Skeletal muscle cell (primary cell): ENCODE results near the gene TTC33.
"Not testable (repeated sequence)": the region's sequence is repeated elsewhere in the genome, so short reads cannot be mapped to it uniquely, and the experiment has no call there.

Source experiments
- DNase-seq: peaks from one replicate; pipeline ENCODE4 v3.0.0-alpha.2; 2010; ENCODE audit warnings: low read depth
- H3K4me3 ChIP-seq: 2 replicates; pipeline ENCODE4 v1.5.1; 2011; ENCODE audit warnings: low read depth, mild to moderate bottlenecking, control low read depth, low read length, moderate library complexity

TTC33 gene

DNA sequence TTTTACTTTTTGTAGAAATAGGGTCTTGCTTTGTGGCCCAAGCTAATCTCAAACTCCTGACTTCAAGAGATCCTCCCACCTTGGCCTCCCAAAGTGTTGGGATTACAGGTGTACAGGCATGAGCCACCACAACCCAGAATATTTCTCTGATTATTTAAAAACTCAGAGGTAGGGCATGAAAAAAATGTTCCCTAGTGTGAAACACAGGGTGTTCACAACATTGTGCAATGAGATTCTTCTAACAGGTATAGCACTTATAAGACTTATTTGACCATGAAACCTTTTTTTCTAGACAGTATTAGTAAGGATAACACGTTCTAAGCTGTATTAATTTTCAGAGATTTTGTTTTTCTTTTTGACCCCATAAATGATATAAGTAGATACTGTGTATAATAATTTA lies 89.1 kb downstream of the TTC33 start:
- no peak for DNase-seq
- no peak overlapping the region for H3K4me3 ChIP-seq

DNA sequence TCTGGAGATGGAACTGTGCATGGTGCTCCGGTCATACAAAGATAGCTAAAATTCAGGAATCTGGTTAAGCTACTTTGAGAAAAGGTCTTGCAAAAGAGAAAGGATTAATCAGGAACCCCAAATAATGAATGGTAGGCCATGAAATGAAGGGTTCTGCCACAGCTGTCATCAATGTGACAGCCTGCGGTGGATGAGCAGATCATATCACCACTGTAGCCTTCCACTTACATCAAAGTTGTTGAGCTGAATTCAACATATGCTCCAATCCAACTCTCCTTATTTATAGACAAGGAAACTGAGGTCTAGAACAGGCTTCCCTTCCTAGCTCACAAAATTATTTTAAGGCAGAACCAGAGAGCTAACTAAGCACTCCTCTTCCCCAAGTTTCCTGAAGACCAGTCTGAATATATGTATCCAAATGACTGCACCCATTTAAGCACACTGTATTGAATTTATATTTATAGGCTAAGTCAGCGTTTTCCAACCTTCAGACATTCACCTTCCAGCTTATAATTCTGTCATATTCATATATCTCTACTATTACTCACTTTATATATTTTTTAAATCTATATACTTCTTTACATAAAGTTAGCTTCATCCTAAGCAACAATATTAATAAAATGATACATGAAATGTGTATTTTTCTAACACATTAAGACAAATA lies 90.0 kb downstream of the TTC33 start:
- DNase-seq: no peak

DNA sequence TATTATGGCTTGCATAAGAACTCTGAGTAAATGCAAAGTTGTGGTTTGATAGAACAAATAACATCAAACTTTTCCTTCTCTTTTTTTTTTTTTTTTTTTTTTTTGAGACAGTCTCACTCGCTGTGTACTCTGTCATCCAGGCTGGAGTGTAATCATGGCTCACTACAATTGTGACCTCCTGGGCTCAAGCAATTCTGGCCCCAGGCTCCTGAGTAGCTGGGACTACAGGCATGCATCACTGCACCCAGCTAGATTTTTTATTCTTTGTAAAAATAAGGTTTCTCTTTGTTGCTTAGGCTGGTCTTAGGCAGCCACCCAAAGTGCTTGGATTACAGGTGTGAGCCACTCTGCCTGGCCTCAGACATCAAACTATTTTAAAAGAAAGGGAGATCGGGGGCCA lies 95.0 kb downstream of the TTC33 start:
- no peak overlapping the region for H3K4me3 ChIP-seq
- DNase-seq: no peak

More for the DNA sequence above, 90.0 kb downstream of the TTC33 start:
- no peak overlapping the region for H3K4me3 ChIP-seq

DNA sequence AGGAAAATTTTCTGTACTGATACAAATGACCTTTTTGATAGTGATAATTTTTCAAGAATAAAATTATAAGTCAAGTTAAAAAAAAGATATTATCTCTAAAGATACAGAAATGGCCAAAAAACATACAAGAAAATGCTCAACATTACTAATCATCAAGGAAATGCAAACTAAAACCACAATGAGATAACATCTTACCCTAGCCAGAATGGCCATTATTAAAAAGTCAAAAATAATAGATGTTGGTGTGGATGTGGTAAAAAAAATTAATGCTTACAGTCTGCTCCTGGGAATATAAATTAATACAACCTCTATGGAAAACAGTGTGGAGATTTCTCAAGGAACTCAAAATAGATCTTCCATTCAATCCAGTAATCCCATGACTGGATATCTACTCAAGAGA lies 99.0 kb downstream of the TTC33 start:
- no peak overlapping the region for H3K4me3 ChIP-seq
- no peak for DNase-seq

DNA sequence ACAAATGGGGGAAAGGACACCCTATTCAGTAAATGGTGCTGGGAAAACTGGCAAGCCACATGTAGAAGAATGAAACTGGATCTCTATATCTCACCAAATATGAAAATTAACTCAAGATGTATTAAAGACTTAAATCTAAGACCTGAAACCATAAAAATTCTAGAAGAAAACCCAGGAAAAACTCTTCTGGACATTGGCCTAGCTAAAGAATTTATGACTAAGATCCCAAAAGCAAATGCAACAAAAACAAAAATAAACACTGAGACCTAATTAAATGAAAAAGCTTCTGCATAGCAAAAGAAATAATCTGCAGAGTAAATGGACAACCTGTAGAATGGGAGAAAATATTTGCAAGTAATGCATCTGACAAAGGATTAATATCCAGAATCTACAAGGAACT lies 99.7 kb downstream of the TTC33 start:
- not testable (repeated sequence) for DNase-seq, H3K4me3 ChIP-seq

DNA sequence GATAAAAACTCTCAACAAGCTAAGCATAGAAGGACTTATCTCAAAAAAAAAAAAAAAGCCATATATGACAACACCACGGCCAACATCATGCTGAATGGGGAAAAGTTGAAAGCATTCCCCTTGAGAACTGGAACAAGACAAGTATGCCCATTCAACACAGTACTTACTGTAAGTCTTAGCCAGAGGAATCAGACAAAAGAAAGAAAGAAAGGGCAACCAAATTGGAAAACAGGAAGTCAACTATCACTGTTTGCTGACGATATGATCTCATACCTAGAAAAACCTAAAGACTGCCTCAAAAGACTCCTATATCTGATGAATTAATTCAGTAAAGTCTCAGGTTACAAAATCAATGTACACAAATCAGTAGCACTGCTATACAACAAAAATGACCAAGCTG lies 100.6 kb downstream of the TTC33 start:
- H3K4me3 ChIP-seq: no peak overlapping the region
- DNase-seq: no peak

DNA sequence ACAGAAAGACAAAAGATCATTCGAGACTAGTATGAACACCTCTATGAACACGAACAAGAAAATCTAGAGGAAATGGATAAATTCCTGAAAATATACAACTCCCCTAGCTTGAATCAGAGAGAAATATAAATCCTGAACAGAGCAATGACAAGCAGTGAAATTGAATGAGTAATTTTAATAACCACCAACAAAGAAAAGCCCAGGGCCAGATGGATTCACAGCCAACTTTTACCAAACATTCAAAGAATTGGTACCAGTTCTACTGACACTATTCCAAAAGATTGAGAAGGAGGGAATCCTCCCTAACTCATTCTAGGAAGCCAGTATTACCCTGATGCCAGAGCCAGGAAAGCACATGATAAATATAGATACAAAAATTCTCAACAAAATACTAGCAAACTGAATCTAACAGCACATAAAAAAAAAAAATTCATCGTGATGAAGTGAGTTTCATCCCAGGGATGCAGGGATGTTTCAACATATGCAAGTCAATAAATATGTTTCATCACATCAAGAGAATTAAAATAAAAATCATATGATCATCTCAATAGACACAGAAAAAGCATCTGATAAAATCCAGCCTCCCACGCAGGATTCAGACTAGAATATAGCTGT lies 101.3 kb downstream of the TTC33 start:
- H3K4me3 ChIP-seq: no peak overlapping the region

DNA sequence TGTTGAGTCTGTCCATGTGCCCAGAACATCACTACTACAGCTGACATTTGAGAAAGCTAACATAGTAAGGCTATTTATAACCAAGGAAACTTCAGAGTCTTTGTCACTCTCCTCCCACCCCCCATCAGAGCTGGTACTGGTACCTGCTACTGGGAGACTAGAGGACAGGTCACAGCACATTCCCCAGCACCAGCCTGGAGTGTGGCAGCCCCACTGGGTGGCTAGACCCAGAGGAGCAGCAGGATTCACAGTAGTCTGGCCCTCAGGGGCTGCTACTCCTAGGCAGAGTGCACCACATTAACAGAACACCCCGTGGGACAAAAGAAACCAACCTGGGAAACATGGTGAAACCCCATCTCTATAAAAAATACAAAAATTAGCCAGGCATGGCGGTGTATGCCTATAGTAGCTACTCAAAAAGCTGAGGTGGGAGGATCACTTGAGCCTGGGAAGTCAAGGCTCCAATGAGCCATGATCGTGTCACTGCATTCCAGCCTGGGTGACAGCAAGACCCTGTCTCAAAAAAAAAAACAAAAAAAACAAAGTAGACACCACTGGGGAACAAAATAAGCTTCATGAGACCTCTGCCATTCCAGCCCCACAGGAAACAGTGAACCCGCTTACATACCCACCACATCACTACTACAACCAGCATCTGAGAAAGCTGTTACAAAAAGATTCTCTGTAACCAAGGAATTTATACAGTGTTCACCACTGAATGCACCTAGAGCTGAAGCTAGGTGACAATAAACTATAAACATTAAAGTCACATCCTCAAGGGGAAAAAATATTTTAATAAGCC lies 102.3 kb downstream of the TTC33 start:
- no peak overlapping the region for H3K4me3 ChIP-seq
- DNase-seq: no peak

More for the DNA sequence above, 101.3 kb downstream of the TTC33 start:
- DNase-seq: no peak

DNA sequence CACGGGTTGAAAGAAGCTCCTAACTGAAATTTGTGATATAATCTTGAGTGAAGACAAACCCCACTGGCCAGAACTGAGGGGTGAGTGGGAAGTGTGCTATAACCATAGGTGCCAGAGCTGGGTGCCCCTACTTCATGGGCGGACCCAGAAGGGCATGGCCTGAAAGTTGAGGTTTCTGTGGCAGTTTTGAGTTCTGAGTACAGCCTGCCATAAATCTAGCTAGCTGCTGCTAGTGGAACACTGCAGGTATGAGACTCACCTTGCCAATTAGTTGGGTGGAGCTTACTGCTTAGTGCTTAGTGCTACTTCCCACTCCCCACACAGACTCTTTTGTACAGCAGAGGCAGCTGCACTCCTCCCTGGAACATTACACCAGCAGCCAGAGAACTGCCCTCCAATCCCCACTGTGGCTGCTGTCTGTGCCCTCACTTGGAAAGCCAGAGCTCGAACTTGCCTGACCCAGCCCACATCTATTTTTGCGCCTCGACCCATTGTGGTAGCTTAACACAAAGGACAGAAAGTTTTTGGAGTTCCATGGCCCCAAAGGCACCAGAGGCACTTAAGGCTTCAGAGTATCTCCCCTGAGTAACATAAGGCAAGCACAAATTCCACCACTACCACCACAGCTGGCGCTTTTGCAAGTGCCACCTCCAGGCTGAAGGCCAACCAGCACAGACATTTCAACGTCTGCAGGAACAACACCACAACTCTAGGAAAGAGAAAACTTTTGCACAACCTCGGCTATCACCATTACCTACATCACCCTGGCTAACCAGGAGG lies 103.1 kb downstream of the TTC33 start:
- H3K4me3 ChIP-seq: no peak overlapping the region
- DNase-seq: no peak

DNA sequence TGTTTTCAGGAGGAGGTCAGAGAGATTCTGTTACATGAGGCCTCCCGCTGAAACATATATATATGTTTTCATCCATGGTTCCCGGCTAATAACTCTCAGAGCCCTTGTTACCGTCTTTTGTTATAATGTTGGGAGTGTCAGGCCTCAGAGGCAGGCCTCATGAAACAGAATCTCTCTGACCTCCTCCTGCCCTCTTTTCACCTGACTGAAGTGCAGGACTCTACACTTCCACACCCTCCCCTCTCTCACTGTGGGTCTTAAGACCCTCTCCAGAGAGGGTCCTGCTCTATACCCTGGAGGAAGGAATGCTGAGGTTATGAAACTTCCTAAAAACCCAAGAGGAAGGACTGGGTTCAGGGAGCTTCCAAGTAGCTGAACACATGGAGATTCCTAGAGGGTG lies 104.6 kb downstream of the TTC33 start:
- H3K4me3 ChIP-seq: no peak overlapping the region
- no peak for DNase-seq

DNA sequence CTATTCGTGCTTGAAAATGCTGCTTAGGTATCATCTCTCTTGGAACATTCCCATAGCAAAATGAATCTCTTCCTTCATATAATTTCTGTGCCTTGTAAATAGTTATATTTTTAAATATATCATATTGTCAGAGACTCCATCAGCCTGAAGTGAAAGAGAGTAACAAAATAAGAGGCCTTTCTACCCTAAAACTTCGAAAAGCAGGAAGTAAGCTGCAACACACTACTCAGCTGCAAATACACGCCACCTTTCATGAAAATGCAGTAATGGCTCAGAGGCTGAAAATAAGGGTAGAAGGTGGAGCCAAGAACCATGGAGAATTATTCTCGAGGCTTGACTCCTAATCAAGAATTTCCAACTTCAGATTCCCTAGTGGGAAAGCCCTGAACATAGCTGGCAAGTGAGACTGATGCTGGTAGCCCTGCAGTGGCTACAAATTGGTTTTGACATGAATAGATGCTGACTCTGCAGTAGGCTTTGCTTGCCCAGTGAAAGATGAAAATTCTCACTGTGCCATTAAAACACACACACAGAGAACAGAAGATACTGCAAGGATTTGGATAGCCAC lies 106.2 kb downstream of the TTC33 start:
- DNase-seq: no peak
- no peak overlapping the region for H3K4me3 ChIP-seq

DNA sequence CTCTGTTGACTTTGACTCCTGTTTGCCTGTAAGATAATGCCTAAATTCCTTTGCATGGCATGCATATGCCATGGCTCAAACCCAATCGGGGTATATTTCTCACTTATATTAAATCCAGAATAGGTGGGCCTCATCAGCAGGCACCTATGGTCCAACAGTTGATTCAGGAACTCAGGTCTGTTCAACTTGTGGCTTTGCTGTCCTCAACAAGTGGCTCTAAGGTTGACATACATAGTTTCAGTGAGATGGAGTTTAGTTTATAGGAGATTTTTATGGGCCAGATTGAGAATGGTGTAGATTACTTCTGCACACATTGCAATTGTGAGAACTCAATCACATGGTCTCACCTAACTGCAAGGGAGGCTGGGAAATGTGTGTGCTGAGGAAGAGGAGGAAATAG lies 107.6 kb downstream of the TTC33 start:
- DNase-seq: no peak

DNA sequence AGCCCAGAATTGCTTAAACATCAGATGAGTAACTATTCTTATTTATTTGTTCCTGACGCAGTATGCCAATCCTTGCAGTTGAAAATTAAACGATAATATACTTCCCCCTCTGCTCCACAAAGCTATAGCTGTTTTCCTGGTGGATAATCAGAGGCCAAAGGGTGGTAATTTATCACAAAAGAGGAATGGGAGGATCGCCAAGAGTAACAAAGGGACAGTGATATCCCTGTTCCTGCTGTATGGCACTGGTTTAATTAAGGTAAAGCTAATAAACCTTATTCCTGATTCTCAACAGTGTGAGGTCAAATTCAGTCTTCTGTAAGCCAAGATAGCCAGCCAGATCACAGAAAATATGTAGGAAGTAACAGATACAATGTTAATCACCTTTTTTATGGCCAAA lies 109.5 kb downstream of the TTC33 start:
- DNase-seq: no peak
- H3K4me3 ChIP-seq: no peak overlapping the region

More for the DNA sequence above, 107.6 kb downstream of the TTC33 start:
- H3K4me3 ChIP-seq: no peak overlapping the region

DNA sequence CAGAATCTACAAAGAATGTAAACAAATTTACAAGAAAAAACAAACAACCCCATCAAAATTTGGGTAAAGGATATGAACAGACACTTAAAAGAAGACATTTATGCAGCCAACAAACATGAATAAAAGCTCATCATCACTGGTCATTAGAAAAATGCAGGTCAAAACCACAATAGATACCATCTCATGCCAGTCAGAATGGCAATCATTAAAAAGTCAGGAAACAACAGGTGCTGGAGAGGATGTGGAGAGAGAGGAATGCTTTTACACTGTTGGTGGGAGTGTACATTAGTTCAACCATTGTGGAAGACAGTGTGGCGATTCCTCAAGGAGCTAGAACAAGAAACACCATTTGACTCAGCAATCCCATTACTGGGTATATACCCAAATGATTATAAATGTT lies 116.2 kb downstream of the TTC33 start:
- not testable (repeated sequence) for DNase-seq, H3K4me3 ChIP-seq

DNA sequence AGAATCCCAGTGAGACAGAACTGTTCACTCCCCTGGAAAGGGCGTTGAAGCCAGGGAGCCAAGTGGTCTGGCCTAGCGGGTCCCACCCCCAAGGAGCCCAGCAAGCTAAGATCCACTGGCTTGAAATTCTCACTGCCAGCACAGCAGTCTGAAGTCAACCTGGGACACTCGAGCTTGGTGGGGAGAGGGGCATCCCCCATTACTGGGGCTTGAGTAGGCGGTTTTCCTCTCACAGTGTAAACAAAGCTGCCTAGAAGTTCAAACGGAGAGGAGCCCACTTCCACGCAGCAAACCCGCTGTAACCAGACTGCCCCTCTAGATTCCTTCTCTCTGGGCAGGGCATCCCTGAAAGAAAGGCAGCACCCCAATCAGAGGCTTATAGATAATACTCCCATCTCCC lies 121.2 kb downstream of the TTC33 start:
- DNase-seq: no peak
- no peak overlapping the region for H3K4me3 ChIP-seq

DNA sequence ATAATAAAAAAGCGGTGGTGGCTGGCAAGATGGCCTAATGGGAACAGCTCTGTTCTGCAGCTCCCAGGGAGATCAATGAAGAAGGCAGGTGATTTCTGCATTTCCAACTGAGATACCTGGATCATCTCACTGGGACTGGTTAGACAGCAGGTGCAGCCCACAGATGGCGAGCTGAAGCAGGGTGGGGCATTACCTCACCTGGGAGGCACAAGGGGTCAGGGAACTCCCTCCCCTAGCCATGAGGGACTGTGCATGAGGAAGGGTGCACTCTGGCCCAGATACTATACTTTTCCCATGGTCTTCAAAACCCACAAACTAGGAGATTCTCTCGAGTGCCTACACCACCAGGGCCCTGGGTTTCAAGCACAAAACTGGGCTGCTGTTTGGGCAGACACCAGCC lies 121.6 kb downstream of the TTC33 start:
- no peak for DNase-seq
- H3K4me3 ChIP-seq: no peak overlapping the region

DNA sequence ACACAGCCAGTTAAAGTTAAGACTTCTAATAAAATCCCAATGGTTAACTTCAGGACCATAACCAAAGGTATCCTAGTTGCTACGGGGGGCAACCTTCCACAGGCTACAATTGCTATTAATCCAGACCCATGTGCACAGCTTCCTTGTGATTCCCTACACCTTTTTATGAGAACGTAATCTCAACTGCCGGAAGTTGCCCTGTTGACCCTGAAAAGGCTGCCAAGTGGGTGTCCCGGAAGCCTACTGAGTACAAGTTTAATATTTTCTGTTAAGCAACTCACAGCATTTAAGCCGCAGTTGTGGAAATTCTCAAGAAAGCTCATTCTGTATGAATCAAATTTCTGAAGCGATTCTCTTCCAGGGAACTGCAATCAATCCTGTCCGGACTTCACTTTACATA lies 124.5 kb downstream of the TTC33 start:
- no peak for DNase-seq

DNA sequence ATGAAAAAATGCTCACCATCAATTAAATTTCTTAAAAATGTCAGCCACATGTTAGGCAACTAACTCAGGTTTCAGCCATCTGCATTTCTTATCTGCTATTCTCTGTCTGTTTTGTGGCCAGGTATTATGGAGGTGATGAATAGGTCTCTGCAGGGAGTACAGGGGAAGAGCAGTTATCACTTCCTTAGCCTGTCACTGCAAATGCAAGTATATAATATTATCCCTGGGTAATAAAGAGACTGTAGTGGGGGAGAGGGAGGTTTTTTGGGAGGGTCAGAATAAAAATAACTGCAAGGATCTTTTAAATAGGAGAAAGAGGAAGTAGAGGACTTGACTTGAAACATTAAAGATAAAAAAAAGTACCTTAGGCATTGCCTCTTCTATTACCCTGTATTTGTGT lies 125.6 kb downstream of the TTC33 start:
- H3K4me3 ChIP-seq: no peak overlapping the region
- DNase-seq: no peak

More for the DNA sequence above, 124.5 kb downstream of the TTC33 start:
- H3K4me3 ChIP-seq: no peak overlapping the region

DNA sequence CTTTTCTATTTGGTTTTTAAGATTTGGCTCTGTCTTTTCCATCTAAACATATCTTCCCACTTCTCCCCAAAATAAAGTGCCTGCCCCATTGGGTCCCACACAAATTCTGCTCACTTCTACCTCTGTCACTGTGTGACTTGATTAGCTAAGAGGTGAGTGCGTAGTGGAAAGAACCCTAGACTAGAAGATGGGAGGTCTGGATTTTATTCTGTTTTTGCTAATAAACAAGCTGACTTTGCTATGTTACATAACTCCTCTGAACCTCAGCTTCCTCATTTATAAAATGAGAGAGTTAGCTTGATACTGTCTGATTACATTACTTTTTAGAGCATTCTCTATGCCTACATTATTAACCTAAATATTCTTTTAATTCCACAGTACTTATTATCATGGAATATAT lies 127.4 kb downstream of the TTC33 start:
- no peak for DNase-seq
- no peak overlapping the region for H3K4me3 ChIP-seq

DNA sequence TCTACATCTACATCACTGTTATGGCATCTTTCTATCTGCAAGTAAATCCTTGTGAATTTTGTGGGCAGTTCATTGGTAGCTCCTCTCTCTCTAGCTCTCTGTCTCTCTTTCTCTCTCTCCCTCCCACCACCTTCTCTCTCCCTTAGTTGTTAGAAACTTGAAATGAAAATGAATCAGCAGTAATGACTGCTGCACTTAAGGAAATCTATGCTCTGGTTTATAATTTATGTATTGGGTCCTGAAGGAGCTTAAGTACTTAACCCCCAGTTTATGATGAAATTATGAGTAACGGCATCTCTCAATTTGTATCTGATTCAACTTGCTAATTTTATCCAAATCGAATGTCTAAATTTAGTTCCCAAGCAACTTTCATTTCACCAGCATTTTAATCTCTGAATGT lies 128.1 kb downstream of the TTC33 start:
- peak; percentile 22 for DNase-seq
- no peak overlapping the region for H3K4me3 ChIP-seq
